ENCODE results near the gene ASCL5.

Gene ASCL5

GRCh38 chr1:201126463-201126831, 537 bp downstream of the ASCL5 start:
- TF ChIP-seq, protein P1, sequence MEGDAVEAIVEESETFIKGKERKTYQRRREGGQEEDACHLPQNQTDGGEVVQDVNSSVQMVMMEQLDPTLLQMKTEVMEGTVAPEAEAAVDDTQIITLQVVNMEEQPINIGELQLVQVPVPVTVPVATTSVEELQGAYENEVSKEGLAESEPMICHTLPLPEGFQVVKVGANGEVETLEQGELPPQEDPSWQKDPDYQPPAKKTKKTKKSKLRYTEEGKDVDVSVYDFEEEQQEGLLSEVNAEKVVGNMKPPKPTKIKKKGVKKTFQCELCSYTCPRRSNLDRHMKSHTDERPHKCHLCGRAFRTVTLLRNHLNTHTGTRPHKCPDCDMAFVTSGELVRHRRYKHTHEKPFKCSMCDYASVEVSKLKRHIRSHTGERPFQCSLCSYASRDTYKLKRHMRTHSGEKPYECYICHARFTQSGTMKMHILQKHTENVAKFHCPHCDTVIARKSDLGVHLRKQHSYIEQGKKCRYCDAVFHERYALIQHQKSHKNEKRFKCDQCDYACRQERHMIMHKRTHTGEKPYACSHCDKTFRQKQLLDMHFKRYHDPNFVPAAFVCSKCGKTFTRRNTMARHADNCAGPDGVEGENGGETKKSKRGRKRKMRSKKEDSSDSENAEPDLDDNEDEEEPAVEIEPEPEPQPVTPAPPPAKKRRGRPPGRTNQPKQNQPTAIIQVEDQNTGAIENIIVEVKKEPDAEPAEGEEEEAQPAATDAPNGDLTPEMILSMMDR (conservative IDR thresholded peaks at IDR 0.05; ENCODE audit: control insufficient read depth, insufficient read depth, low read depth, low read length): no peak
- DNase-seq (ENCODE audit: low read depth): no peak
- H3K4me3 ChIP-seq (ENCODE audit: control insufficient read depth, low read depth, low read length): no peak overlapping the region

GRCh38 chr1:201125800-201126199, 1.2 kb downstream of the ASCL5 start:
- H3K4me3 ChIP-seq (ENCODE audit: control insufficient read depth, low read depth, low read length): no peak overlapping the region
- TF ChIP-seq, protein P1 (conservative IDR thresholded peaks at IDR 0.05; ENCODE audit: control insufficient read depth, insufficient read depth, low read depth, low read length): no peak

GRCh38 chr1:201125019-201125418, 2.0 kb downstream of the ASCL5 start:
- TF ChIP-seq, protein P1 (conservative IDR thresholded peaks at IDR 0.05; ENCODE audit: control insufficient read depth, insufficient read depth, low read depth, low read length): no peak
- no peak for DNase-seq (ENCODE audit: low read depth)
- no peak overlapping the region for H3K4me3 ChIP-seq (ENCODE audit: control insufficient read depth, low read depth, low read length)

More at GRCh38 chr1:201125800-201126199, 1.2 kb downstream of the ASCL5 start:
- no peak for DNase-seq (ENCODE audit: low read depth)

DNA sequence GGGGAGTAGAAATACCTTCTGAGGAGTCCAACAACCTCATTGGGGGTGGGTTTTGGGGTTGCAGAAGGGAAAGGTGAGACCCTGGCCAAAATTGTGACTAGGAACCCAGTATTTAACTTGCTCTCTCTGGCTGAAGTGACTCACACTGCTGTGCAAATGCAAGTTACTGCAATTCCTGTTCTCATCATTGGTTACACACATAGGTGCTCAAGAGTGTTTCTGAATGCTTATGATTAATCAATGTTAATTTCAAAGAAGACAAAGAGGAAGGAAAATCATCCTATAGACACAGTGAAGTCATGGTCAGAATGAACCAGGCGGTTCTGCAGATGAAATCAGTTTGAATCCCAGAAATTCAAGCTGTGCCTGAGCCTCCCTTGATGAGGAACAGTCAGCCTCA, 3.1 kb downstream of the ASCL5 start:
- DNase-seq (ENCODE audit: low read depth): no peak
- no peak overlapping the region for H3K4me3 ChIP-seq (ENCODE audit: control insufficient read depth, low read depth, low read length)
- TF ChIP-seq, protein P1 (conservative IDR thresholded peaks at IDR 0.05; ENCODE audit: control insufficient read depth, insufficient read depth, low read depth, low read length): no peak

- no peak for DNase-seq (ENCODE audit: low read depth)
- TF ChIP-seq, protein P1 (conservative IDR thresholded peaks at IDR 0.05; ENCODE audit: control insufficient read depth, insufficient read depth, low read depth, low read length): no peak
- H3K4me3 ChIP-seq (ENCODE audit: control insufficient read depth, low read depth, low read length): no peak overlapping the region
Measured at GRCh38 chr1:201122321-201122957, 4.5 kb downstream of the ASCL5 start.

GRCh38 chr1:201119206-201120197, 7.5 kb downstream of the ASCL5 start:
- peak; percentile 39 for DNase-seq (ENCODE audit: low read depth)
- no peak overlapping the region for H3K4me3 ChIP-seq (ENCODE audit: control insufficient read depth, low read depth, low read length)
- TF ChIP-seq, protein P1 (conservative IDR thresholded peaks at IDR 0.05; ENCODE audit: control insufficient read depth, insufficient read depth, low read depth, low read length): peak; percentile 56

Measured in fibroblast of mammary gland (primary cell).